Endothelial cell of umbilical vein (primary cell): ENCODE data around the gene ZNF660. TPM values are rescaled to one million over a fixed set of nuclear protein-coding genes. Genes with fewer than 3 reads are reported as not detected.

ENCODE experiments used
- BruUV-seq: library from RNA; stranded (reverse); fragments of 400-500 nt; replicated peaks from 2 replicates; lab custom pipeline; 2021; lab: Mats Ljungman, UMichigan
- CTCF ChIA-PET: fragments of 300-600, 350-600 bp; sonication (Branson Sonifier 250); formaldehyde crosslinking; loops from one replicate; lab custom pipeline; 2021; ENCODE audit warnings: antibody characterized with exemption, inconsistent platforms; lab: Charles Lee
- POLR2A ChIA-PET: fragments of 300-600, 350-600 bp; sonication (Branson Sonifier 250); formaldehyde crosslinking; loops from one replicate; lab custom pipeline; 2021; ENCODE audit warnings: antibody characterized with exemption, inconsistent platforms; lab: Charles Lee
- DNase-seq: peaks from one replicate; pipeline ENCODE4 v3.0.0-alpha.2; 2011; ENCODE audit warnings: low read depth, low spot score
- FAIRE-seq: peaks from 2 replicates; lab custom pipeline; 2011; peaks lifted over from hg19 to GRCh38; lab: Jason Lieb, UNC
- H2AFZ ChIP-seq: 2 replicates; pipeline ENCODE4 v1.6.0; 2012; ENCODE audit warnings: low read depth, low read length, control low read depth, inconsistent platforms
- H3K27ac ChIP-seq: 2 replicates; pipeline ENCODE4 v1.5.1; 2011; ENCODE audit warnings: low read depth, mild to moderate bottlenecking, control low read depth, low read length, moderate library complexity; ENCODE audit not compliant: insufficient read depth
- H3K27me3 ChIP-seq, 2 experiments: 2 replicates each; pipeline versions ENCODE4 v1.6.0 to v1.6.1; 2011; ENCODE audit warnings: low read length in 2 of 2, mixed read lengths in 1 of 2; ENCODE audit not compliant: control insufficient read depth in 2 of 2, insufficient read depth in 2 of 2
- H3K36me3 ChIP-seq, 2 experiments: 2 replicates in 1 of 2; 3 replicates in 1 of 2; pipeline ENCODE4 v1.5.1; 2011; ENCODE audit warnings: low read length in 2 of 2, mild to moderate bottlenecking in 1 of 2, moderate library complexity in 1 of 2; ENCODE audit not compliant: control insufficient read depth in 2 of 2, insufficient read depth in 2 of 2; ENCODE audit errors: extremely low read depth in 1 of 2
- H3K4me1 ChIP-seq: 3 replicates; pipeline ENCODE4 v1.5.1; 2011; ENCODE audit warnings: mild to moderate bottlenecking, low read length; ENCODE audit not compliant: control insufficient read depth, insufficient read depth; ENCODE audit errors: extremely low read depth
- H3K4me2 ChIP-seq: 2 replicates; pipeline ENCODE4 v1.6.1; 2011; ENCODE audit warnings: low read length, control low read depth, mixed read lengths; ENCODE audit not compliant: insufficient read depth
- H3K4me3 ChIP-seq, 3 experiments: fragments of 200-600 bp in 1 of 3; sonication (generic), shearing (Covaris generic) in 1 of 3; replicated peaks in 1 of 3; 2 replicates each; pipeline ENCODE4 v1.5.1; 2011 to 2016; ENCODE audit warnings: control low read depth in 3 of 3, low read length in 3 of 3, mild to moderate bottlenecking in 2 of 3, inconsistent platforms in 1 of 3, low read depth in 1 of 3, moderate library complexity in 1 of 3; ENCODE audit not compliant: insufficient read depth in 1 of 3
- H3K79me2 ChIP-seq: 2 replicates; pipeline ENCODE4 v1.6.0; 2012; ENCODE audit warnings: low read length, inconsistent platforms; ENCODE audit not compliant: control insufficient read depth, insufficient read depth
- H3K9ac ChIP-seq: replicated peaks from 2 replicates; pipeline ENCODE3; 2011; ENCODE audit warnings: low read length, control low read depth; ENCODE audit not compliant: insufficient read depth; ENCODE audit errors: extremely low read depth
- H3K9me1 ChIP-seq: replicated peaks from 3 replicates; pipeline ENCODE4 v1.6.0; 2011; ENCODE audit warnings: mild to moderate bottlenecking, low read length; ENCODE audit not compliant: control insufficient read depth, insufficient read depth; ENCODE audit errors: extremely low read depth
- H3K9me3 ChIP-seq: replicated peaks from 2 replicates; pipeline ENCODE4 v1.5.1; 2012; ENCODE audit warnings: low read length, inconsistent platforms; ENCODE audit not compliant: control insufficient read depth, insufficient read depth
- H4K20me1 ChIP-seq: replicated peaks from 2 replicates; pipeline ENCODE3; 2011; ENCODE audit warnings: mild to moderate bottlenecking, low read length; ENCODE audit not compliant: control insufficient read depth, insufficient read depth; ENCODE audit errors: extremely low read depth
- EZH2 ChIP-seq: IDR thresholded peaks from 2 replicates; pipeline ENCODE4 v1.6.1; 2012; ENCODE audit warnings: borderline replicate concordance, low read depth, mild to moderate bottlenecking, moderate library complexity, low read length, inconsistent platforms; ENCODE audit not compliant: severe bottlenecking
- FOS ChIP-seq: IDR thresholded peaks from 2 replicates; pipeline ENCODE4 v1.6.1; 2011; ENCODE audit warnings: mild to moderate bottlenecking, low read length, moderate library complexity, borderline replicate concordance; ENCODE audit not compliant: insufficient read depth
- GATA2 ChIP-seq: IDR thresholded peaks from 2 replicates; pipeline ENCODE4 v1.7.0; 2011; ENCODE audit warnings: low read depth, mild to moderate bottlenecking, moderate library complexity, mixed read lengths, low read length; ENCODE audit not compliant: insufficient read length, insufficient read depth
- JUN ChIP-seq: IDR thresholded peaks from 2 replicates; pipeline ENCODE4 v1.6.1; 2011; ENCODE audit warnings: borderline replicate concordance, low read depth; ENCODE audit not compliant: insufficient read length, insufficient read depth
- MYC ChIP-seq: IDR thresholded peaks from one replicate; pipeline ENCODE4 v1.6.1; 2011; ENCODE audit warnings: mild to moderate bottlenecking, low read depth, low read length
- POLR2A ChIP-seq: IDR thresholded peaks from 2 replicates; pipeline ENCODE4 v1.6.1; 2012; ENCODE audit warnings: low read depth, mild to moderate bottlenecking, control low read depth, low read length
- POLR2AphosphoS5 ChIP-seq: IDR thresholded peaks from 2 replicates; pipeline ENCODE4 v1.6.1; 2012; ENCODE audit warnings: low read depth, mild to moderate bottlenecking, control low read depth, low read length, moderate library complexity; ENCODE audit not compliant: insufficient read depth
- dilution Hi-C: fragments of 300-500 bp; cut with MboI; formaldehyde crosslinking; loops from one replicate; pipeline ENCODE4 v1.15.0; 2019; ENCODE audit warnings: low sequenced_read_pairs; ENCODE audit not compliant: extremely low pct_ligation_motif_present
- intact Hi-C: fragments of 100-400 bp; cut with micrococcal nuclease; formaldehyde crosslinking; loops from one replicate; pipeline ENCODE4 v1.10.0; 2022
- polyA plus RNA-seq, 4 experiments: library from polyadenylated mRNA; depleted of rRNA in 3 of 4; stranded (reverse) in 3 of 4; unstranded in 1 of 4; fragments of >200 nt; gene quantifications; 2 replicates each; pipeline versions ENCODE4 v1.2.1 to v1.2.3, GENCODE V29; 2011 to 2012; ENCODE audit warnings: missing spikeins in 1 of 4
- total RNA-seq: library from RNA; stranded (reverse); gene quantifications from 2 replicates; pipeline ENCODE4 v1.2.3, GENCODE V29; 2021
- TF ChIP-seq, protein P1 (sequence below), 2 donors: IDR thresholded peaks; 1 replicate in 1 of 2; 2 replicates in 1 of 2; pipeline ENCODE4 v1.5.1; 2011; ENCODE audit warnings: low read length in 2 of 2, mild to moderate bottlenecking in 2 of 2, moderate library complexity in 2 of 2, control low read depth in 1 of 2, inconsistent platforms in 1 of 2, low read depth in 1 of 2; ENCODE audit not compliant: insufficient read depth in 1 of 2; ENCODE audit errors: extremely low read depth in 1 of 2
- TF ChIP-seq, protein P2 (sequence below): IDR thresholded peaks from 2 replicates; pipeline ENCODE4 v1.6.1; 2011; ENCODE audit not compliant: insufficient read depth, insufficient read length

ZNF660 gene
- total and polyA plus RNA-seq, 2 donors (not counting 3 experiments of a cell fraction or from before 2014, with no cell fraction given): 0.44 to 1.5 TPM

GRCh38 chr3:44568561-44568960, 16.2 kb upstream of the ZNF660 start:
- ChIA-PET CTCF (no interaction called here), POLR2A (no interaction called here)
- BruUV-seq: no TSS peak
- H2AFZ ChIP-seq: no peak overlapping the region
- no peaks in the 10 kb centered on the region for H4K20me1 ChIP-seq
- no peak for DNase-seq
- H3K27ac ChIP-seq: no peak overlapping the region
- H3K9ac ChIP-seq: no peak overlapping the region
- dilution Hi-C loops (no loop called here), intact Hi-C loops (no loop called here)
- no peaks in the 10 kb centered on the region for H3K9me3 ChIP-seq
- no peaks in the 10 kb centered on the region for H3K36me3 ChIP-seq
- TF ChIP-seq MYC (no peak), JUN (no peak), GATA2 (no peak)
- no peaks in the 10 kb centered on the region for H3K79me2 ChIP-seq
- H3K9me1 ChIP-seq: no peaks in the 10 kb centered on the region
- no peak overlapping the region for H3K4me2 ChIP-seq
- no peak overlapping the region for H3K4me3 ChIP-seq
- FAIRE-seq: no peak
- no peaks in the 10 kb centered on the region for H3K27me3 ChIP-seq
- no peaks in the 10 kb centered on the region for H3K4me1 ChIP-seq

DNA sequence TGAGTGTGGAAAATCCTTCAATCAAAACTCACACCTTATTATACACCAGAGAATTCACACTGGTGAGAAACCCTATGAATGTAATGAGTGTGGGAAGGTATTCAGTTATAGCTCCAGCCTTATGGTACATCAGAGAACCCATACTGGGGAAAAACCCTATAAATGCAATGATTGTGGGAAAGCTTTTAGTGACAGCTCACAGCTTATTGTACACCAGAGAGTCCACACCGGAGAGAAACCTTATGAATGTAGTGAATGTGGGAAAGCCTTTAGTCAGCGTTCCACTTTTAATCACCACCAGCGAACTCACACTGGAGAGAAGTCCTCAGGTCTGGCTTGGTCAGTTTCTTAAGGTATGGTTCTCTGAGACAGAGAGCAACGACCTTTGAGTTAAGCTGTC, 13.7 kb upstream of the ZNF660 start:
- DNase-seq: no peak
- Histone ChIP-seq H3K79me2 (no peaks in the 10 kb centered on the region), H3K9ac (no peak overlapping the region), H3K27ac (no peak overlapping the region), H2AFZ (no peak overlapping the region), H3K9me3 (no peaks in the 10 kb centered on the region), H3K4me1 (no peaks in the 10 kb centered on the region), H3K27me3 (no peaks in the 10 kb centered on the region), H3K36me3 (no peaks in the 10 kb centered on the region), H3K4me2 (no peak overlapping the region), H3K4me3 (no peak overlapping the region), H4K20me1 (no peaks in the 10 kb centered on the region), H3K9me1 (no peaks in the 10 kb centered on the region)
- intact Hi-C loops (no loop called here), dilution Hi-C loops (no loop called here)
- ChIA-PET POLR2A (no interaction called here), CTCF (no interaction called here)
- FAIRE-seq: no peak
- BruUV-seq: no TSS peak
- TF ChIP-seq FOS: no peak
- TF ChIP-seq POLR2A: no peak
- TF ChIP-seq POLR2AphosphoS5: no peak
- TF ChIP-seq GATA2: no peak
- TF ChIP-seq, protein P1, sequence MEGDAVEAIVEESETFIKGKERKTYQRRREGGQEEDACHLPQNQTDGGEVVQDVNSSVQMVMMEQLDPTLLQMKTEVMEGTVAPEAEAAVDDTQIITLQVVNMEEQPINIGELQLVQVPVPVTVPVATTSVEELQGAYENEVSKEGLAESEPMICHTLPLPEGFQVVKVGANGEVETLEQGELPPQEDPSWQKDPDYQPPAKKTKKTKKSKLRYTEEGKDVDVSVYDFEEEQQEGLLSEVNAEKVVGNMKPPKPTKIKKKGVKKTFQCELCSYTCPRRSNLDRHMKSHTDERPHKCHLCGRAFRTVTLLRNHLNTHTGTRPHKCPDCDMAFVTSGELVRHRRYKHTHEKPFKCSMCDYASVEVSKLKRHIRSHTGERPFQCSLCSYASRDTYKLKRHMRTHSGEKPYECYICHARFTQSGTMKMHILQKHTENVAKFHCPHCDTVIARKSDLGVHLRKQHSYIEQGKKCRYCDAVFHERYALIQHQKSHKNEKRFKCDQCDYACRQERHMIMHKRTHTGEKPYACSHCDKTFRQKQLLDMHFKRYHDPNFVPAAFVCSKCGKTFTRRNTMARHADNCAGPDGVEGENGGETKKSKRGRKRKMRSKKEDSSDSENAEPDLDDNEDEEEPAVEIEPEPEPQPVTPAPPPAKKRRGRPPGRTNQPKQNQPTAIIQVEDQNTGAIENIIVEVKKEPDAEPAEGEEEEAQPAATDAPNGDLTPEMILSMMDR (IDR thresholded peaks at IDR 0.05; ENCODE audit: extremely low read depth in 1 of 2, insufficient read depth in 1 of 2, low read depth in 1 of 2, low read length in 2 of 2): no peak
- no peak for TF ChIP-seq JUN
- no peak for TF ChIP-seq MYC
- TF ChIP-seq EZH2: no peak
- TF ChIP-seq, protein P2, sequence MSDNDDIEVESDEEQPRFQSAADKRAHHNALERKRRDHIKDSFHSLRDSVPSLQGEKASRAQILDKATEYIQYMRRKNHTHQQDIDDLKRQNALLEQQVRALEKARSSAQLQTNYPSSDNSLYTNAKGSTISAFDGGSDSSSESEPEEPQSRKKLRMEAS: no peak
